Pancreas (tissue), 10 donors: ENCODE measurements around the gene OR52M1. TPM values are rescaled to one million over a fixed set of nuclear protein-coding genes. Genes with fewer than 3 reads are reported as not detected.

Experiments used
- ATAC-seq, 4 donors: fragments of 200-7000 bp; cut with Tn5 transposase; one replicate each; pipeline versions ENCODE4 v1.8.0 to v1.9.1; 2020; ENCODE audit warnings: mild to moderate bottlenecking in 4 of 4, moderate library complexity in 4 of 4
- DNase-seq, 6 donors: peaks; one replicate each; pipeline ENCODE4 v3.0.0-alpha.2; 2020
- FAIRE-seq: peaks from 2 replicates; lab custom pipeline; 2012; peaks lifted over from hg19 to GRCh38; lab: Jason Lieb, UNC
- H3K27ac ChIP-seq, 4 donors: fragments of 200-600 bp; sonication (generic); 1 replicate in 3 of 4; 2 replicates in 1 of 4; pipeline versions ENCODE4 v1.5.0 to v1.8.0; 2020
- H3K27me3 ChIP-seq, 4 donors: fragments of 200-600 bp; one replicate each; pipeline ENCODE4 v1.8.0; 2021
- H3K36me3 ChIP-seq, 3 donors: fragments of 200-600 bp; sonication (generic) in 1 of 3; one replicate each; pipeline versions ENCODE4 v1.5.0 to v1.8.0; 2020 to 2021
- H3K4me1 ChIP-seq, 3 donors: fragments of 200-600 bp; one replicate each; pipeline ENCODE4 v1.8.0; 2021
- H3K4me3 ChIP-seq, 4 donors: fragments of 200-600 bp; sonication (generic) in 2 of 4; one replicate each; pipeline versions ENCODE4 v1.5.0 to v1.8.0; 2020 to 2021
- H3K9me3 ChIP-seq, 4 donors: fragments of 200-600 bp; one replicate each; pipeline ENCODE4 v1.8.0; 2021
- WGBS, 2 donors: extraction: QIAGEN DNeasy Blood & Tissue Kit; methylation state at CpG; one replicate each; pipeline ENCODE4 v1.1.7; 2013; 5-methylcytosine and 5-hydroxymethylcytosine counted together
- intact Hi-C, 3 donors: fragments of 100-400 bp; cut with DNase I; formaldehyde crosslinking; loops; one replicate each; pipeline versions ENCODE4 v1.11.1 to v1.14.2; 2022
- polyA plus RNA-seq, 2 donors: library from polyadenylated mRNA; stranded (reverse); fragments of 200-250 nt; gene quantifications; one replicate each; pipeline ENCODE4 v1.2.3, GENCODE V29; 2013
- total RNA-seq, 6 donors: library from RNA; stranded (reverse); fragmentation: NEBNext Ultra II Directional in 4 of 6; extraction: Animal tissue kit (Norgen Biotek cat#: 25700) in 4 of 6; gene quantifications; one replicate each; pipeline versions ENCODE4 v1.2.1 to v1.2.4, GENCODE V29; 2021 to 2023
- TF ChIP-seq, protein P1 (sequence below), 4 donors: fragments of 200-600 bp; sonication (generic) in 3 of 4; IDR thresholded peaks; one replicate each; pipeline versions ENCODE4 v1.5.0 to v1.8.0; 2021; ENCODE audit warnings: antibody characterized with exemption in 4 of 4
- donor health status: healthy with polysubstance abuse.
- donor health status: DM: no; HTN: no; CAD: no; lungs with moderate emphysema.
- donor health status: DM: no; HTN: no; CAD: no.
- donor health status: control.
- donor health status: control.
- donor health status: Bipolar disorder and iron deficiency.
- donor health status: DM: yes; HTN: yes; CAD: no.
- donor health status: DM: no; HTN: no; CAD: no.
- donor health status: DM: no; HTN: no; CAD: no.
- donor health status: DM: yes; HTN: yes; CAD: no.

OR52M1 gene
- total RNA-seq (not detected), polyA plus RNA-seq (not detected)

DNA sequence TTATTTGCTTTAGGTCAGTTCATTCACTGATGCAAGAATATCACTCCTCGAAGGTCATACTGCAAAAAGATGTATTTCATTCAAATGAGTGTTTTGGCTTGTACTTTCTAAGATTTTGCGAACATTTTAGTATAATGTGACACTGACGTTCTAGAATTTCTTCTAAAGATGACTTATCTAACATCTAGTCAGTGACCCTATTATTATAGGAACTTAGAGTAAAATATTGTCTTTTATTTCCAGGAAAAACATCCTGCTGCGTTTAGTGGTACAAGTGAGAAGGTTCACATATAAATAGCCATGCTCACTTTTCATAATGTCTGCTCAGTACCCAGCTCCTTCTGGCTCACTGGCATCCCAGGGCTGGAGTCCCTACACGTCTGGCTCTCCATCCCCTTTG is at the start of gene OR52M1:
TSS of gene OR52M1 (plus strand) at position 301 of the 400 bp plus-strand sequence. CDS start at position 301, 0 bp downstream.
- no peak within 1 kb of the TSS for H3K4me3 ChIP-seq
- no peaks in the 10 kb centered on the region for H3K27me3 ChIP-seq
- peaks cover 0 to 11% (median 7%) of the 10 kb centered on the region in 3 donors for H3K4me1 ChIP-seq
- H3K36me3 ChIP-seq = no peaks in the 10 kb centered on the region
- WGBS, 2 donors = 73 to 83% methylated on average over 5 of the region's 5 CpGs
- DNase-seq (no peak), FAIRE-seq (no peak), ATAC-seq (no peak)
- H3K9me3 ChIP-seq = no peaks in the 10 kb centered on the region
- TF ChIP-seq, protein P1, sequence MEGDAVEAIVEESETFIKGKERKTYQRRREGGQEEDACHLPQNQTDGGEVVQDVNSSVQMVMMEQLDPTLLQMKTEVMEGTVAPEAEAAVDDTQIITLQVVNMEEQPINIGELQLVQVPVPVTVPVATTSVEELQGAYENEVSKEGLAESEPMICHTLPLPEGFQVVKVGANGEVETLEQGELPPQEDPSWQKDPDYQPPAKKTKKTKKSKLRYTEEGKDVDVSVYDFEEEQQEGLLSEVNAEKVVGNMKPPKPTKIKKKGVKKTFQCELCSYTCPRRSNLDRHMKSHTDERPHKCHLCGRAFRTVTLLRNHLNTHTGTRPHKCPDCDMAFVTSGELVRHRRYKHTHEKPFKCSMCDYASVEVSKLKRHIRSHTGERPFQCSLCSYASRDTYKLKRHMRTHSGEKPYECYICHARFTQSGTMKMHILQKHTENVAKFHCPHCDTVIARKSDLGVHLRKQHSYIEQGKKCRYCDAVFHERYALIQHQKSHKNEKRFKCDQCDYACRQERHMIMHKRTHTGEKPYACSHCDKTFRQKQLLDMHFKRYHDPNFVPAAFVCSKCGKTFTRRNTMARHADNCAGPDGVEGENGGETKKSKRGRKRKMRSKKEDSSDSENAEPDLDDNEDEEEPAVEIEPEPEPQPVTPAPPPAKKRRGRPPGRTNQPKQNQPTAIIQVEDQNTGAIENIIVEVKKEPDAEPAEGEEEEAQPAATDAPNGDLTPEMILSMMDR (IDR thresholded peaks at IDR 0.05) = no peak
- intact Hi-C loops = loop anchor here in 1 of 3 donors (10.0 kb wide), 1 partner anchor 360 kb away; no protein-coding TSS in a partner anchor
- H3K27ac ChIP-seq = no peak within 1 kb of the TSS

DNA sequence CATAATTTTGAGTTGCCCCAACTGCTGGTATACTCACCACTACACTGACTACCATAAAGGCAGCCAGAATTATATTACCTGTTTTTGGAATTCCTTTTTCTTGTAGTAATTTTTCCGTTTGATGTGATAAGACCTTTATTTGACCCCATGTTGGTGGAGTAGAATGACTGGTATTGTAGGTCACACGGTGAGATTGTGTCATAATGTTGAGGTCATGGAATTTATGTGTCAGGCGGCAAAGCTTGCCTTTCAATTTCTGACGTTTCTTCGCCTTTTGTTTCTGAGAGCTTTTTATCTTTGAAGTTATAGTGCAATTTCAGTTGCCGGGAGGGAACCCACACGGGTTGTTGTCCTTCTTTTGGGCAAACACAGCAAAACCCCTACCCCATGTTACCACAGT is 49.5 kb upstream of the OR52M1 start:
- H3K4me3 ChIP-seq = no peak overlapping the region
- no peaks in the 10 kb centered on the region for H3K9me3 ChIP-seq
- DNase-seq = no peak
- no peak for FAIRE-seq
- WGBS, 2 donors = 29 to 34% methylated on average over 7 of the region's 7 CpGs
- H3K27me3 ChIP-seq = peaks cover 0 to 6% (median 0%) of the 10 kb centered on the region in 4 donors
- H3K36me3 ChIP-seq = no peaks in the 10 kb centered on the region
- H3K27ac ChIP-seq = no peak overlapping the region
- intact Hi-C loops = loop anchor here in 1 of 3 donors (10.0 kb wide), 1 partner anchor 311 kb away; no protein-coding TSS in a partner anchor
- no peaks in the 10 kb centered on the region for H3K4me1 ChIP-seq
- no peak for ATAC-seq
- TF ChIP-seq, protein P1 (IDR thresholded peaks at IDR 0.05) = no peak

DNA sequence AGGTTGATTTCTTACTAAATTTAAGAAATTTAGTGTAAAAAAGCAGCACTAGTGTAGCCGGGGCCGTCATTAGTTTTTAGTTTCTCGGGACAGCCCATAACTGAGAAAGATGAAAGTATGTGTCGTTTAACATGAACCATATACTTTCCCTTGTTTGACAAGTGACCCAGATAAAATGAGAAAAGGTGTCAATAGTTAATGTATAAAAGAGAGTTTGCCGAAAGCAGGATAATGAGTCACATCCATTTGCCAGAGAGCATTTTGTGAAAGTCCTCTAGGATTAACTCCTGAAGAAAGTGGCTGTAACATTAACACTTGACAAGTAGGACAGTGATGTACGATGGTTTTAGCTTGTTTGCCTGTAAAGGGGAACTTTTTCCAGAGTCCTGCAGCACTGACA is 49.0 kb upstream of the OR52M1 start:
- Histone ChIP-seq H3K27ac (no peak overlapping the region), H3K36me3 (no peaks in the 10 kb centered on the region), H3K4me1 (no peaks in the 10 kb centered on the region), H3K9me3 (no peaks in the 10 kb centered on the region), H3K4me3 (no peak overlapping the region), H3K27me3 (peaks cover 0 to 6% (median 0%) of the 10 kb centered on the region in 4 donors)
- TF ChIP-seq, protein P1 (IDR thresholded peaks at IDR 0.05) = no peak
- WGBS, 2 donors = 15 to 31% methylated on average over 6 of the region's 6 CpGs
- no peak for FAIRE-seq
- no peak for DNase-seq
- ATAC-seq = no peak
- intact Hi-C loops = loop anchor here in 1 of 3 donors (10.0 kb wide), 1 partner anchor 311 kb away; no protein-coding TSS in a partner anchor

- ATAC-seq (peak; percentile 28 to 59 (median 41)), DNase-seq (peak in 1 of 6 donors; percentile 14), FAIRE-seq (no peak)
- Histone ChIP-seq H3K36me3 (no peaks in the 10 kb centered on the region), H3K27ac (no peak overlapping the region), H3K4me1 (no peaks in the 10 kb centered on the region), H3K9me3 (no peaks in the 10 kb centered on the region), H3K27me3 (peaks cover 0 to 6% (median 0%) of the 10 kb centered on the region in 4 donors), H3K4me3 (no peak overlapping the region)
- intact Hi-C loops = loop anchor here in 1 of 3 donors (10.0 kb wide), 1 partner anchor 312 kb away; no protein-coding TSS in a partner anchor
- WGBS, 2 donors = 22 to 29% methylated on average over 15 of the region's 15 CpGs
- TF ChIP-seq, protein P1 (IDR thresholded peaks at IDR 0.05) = no peak
Observed at GRCh38 chr11:4496557-4497248, 48.3 kb upstream of the OR52M1 start.

- FAIRE-seq = no peak
Observed at GRCh38 chr11:4508886-4509285, 36.1 kb upstream of the OR52M1 start.

More at GRCh38 chr11:4508886-4509285, 36.1 kb upstream of the OR52M1 start:
- no peaks in the 10 kb centered on the region for H3K36me3 ChIP-seq
- no peak overlapping the region for H3K4me3 ChIP-seq
- H3K4me1 ChIP-seq = no peaks in the 10 kb centered on the region
- TF ChIP-seq, protein P1 (IDR thresholded peaks at IDR 0.05) = no peak
- H3K27ac ChIP-seq = no peak overlapping the region
- H3K9me3 ChIP-seq = no peaks in the 10 kb centered on the region
- DNase-seq = no peak
- 59 to 76% methylated on average over 2 of the region's 2 CpGs for WGBS, 2 donors
- intact Hi-C loops = no loop called here
- ATAC-seq = no peak
- no peaks in the 10 kb centered on the region for H3K27me3 ChIP-seq
